CMK (cell line): ENCODE results near the gene TENM4.
"Not testable (repeated sequence)": the region's sequence is repeated elsewhere in the genome, so short reads cannot be mapped to it uniquely, and the experiment has no call there.

Experiments
- DNase-seq: peaks from one replicate; pipeline ENCODE4 v3.0.0-alpha.2; 2010; ENCODE audit warnings: low read depth

Gene TENM4

GRCh38 chr11:78845496-78845895, 595.3 kb downstream of the TENM4 start:
- DNase-seq, result no peak

- DNase-seq, result no peak
Observed at GRCh38 chr11:78841456-78842060, 599.3 kb downstream of the TENM4 start.

GRCh38 chr11:78840623-78841022, 600.2 kb downstream of the TENM4 start:
- DNase-seq, result no peak

GRCh38 chr11:78840200-78840599, 600.6 kb downstream of the TENM4 start:
- no peak for DNase-seq

- DNase-seq, result no peak
Observed at GRCh38 chr11:78838417-78838816, 602.4 kb downstream of the TENM4 start.

- no peak for DNase-seq
Observed at GRCh38 chr11:78835646-78836045, 605.2 kb downstream of the TENM4 start.

GRCh38 chr11:78834886-78835285, 605.9 kb downstream of the TENM4 start:
- no peak for DNase-seq

GRCh38 chr11:78833237-78833636, 607.6 kb downstream of the TENM4 start:
- no peak for DNase-seq

- DNase-seq, result no peak
Observed at GRCh38 chr11:78832226-78832947, 608.4 kb downstream of the TENM4 start.

GRCh38 chr11:78831571-78831970, 609.3 kb downstream of the TENM4 start:
- no peak for DNase-seq

- DNase-seq, result no peak
Observed at GRCh38 chr11:78830277-78830819, 610.5 kb downstream of the TENM4 start.

- no peak for DNase-seq
Observed at GRCh38 chr11:78829146-78829545, 611.7 kb downstream of the TENM4 start.

GRCh38 chr11:78828676-78829075, 612.2 kb downstream of the TENM4 start:
- DNase-seq, result no peak

GRCh38 chr11:78827291-78827690, 613.5 kb downstream of the TENM4 start:
- DNase-seq, result not testable (repeated sequence)

- no peak for DNase-seq
Observed at GRCh38 chr11:78825591-78826020, 615.2 kb downstream of the TENM4 start.

GRCh38 chr11:78823588-78823987, 617.2 kb downstream of the TENM4 start:
- DNase-seq, result no peak

- DNase-seq, result no peak
Observed at GRCh38 chr11:78822931-78823423, 617.9 kb downstream of the TENM4 start.

- DNase-seq, result no peak
Observed at GRCh38 chr11:78821371-78822306, 619.2 kb downstream of the TENM4 start.

GRCh38 chr11:78820741-78821140, 620.1 kb downstream of the TENM4 start:
- DNase-seq, result no peak

GRCh38 chr11:78818201-78818600, 622.6 kb downstream of the TENM4 start:
- DNase-seq, result no peak

- no peak for DNase-seq
Observed at GRCh38 chr11:78815831-78816230, 625.0 kb downstream of the TENM4 start.
